ENCODE measurements around the gene ERI3. TPM values are rescaled to one million over a fixed set of nuclear protein-coding genes. Genes with fewer than 3 reads are reported as not detected.

ERI3 gene
- total RNA-seq, 3 donors from 2014 or later, result 35.8 to 49.2 (median 41.1) TPM

GRCh38 chr1:44296086-44296485 lies 59.0 kb downstream of the ERI3 start:
- H3K36me3 ChIP-seq, result no peaks in the 10 kb centered on the region
- intact Hi-C loops (cut with DNase I; ENCODE audit: low total_unique reads), result no loop called here

GRCh38 chr1:44294588-44295007 lies 60.5 kb downstream of the ERI3 start:
- Histone ChIP-seq H3K4me1 (no peaks in the 10 kb centered on the region), H3K4me3 (no peak overlapping the region), H3K27ac (no peak overlapping the region), H3K9me3 (no peaks in the 10 kb centered on the region), H3K27me3 (no peaks in the 10 kb centered on the region), H3K36me3 (no peaks in the 10 kb centered on the region)
- intact Hi-C loops (cut with DNase I; ENCODE audit: low total_unique reads), result loop anchor here (1.0 to 5.0 kb wide), 2 partner anchors 7 to 402 kb away; no protein-coding TSS in a partner anchor
- DNase-seq (ENCODE audit: low spot score in 2 of 2), result no peak
- TF ChIP-seq POLR2A (IDR thresholded peaks at IDR 0.05) (no peak), CTCF (IDR thresholded peaks at IDR 0.05) (peak in 1 of 3 donors; percentile 34)

More at GRCh38 chr1:44296086-44296485, 59.0 kb downstream of the ERI3 start:
- H3K4me3 ChIP-seq, result no peak overlapping the region
- no peaks in the 10 kb centered on the region for H3K9me3 ChIP-seq
- H3K27ac ChIP-seq, result no peak overlapping the region
- H3K27me3 ChIP-seq, result no peaks in the 10 kb centered on the region
- no peaks in the 10 kb centered on the region for H3K4me1 ChIP-seq
- TF ChIP-seq CTCF (IDR thresholded peaks at IDR 0.05) (no peak), POLR2A (IDR thresholded peaks at IDR 0.05) (no peak), POLR2AphosphoS5 (IDR thresholded peaks at IDR 0.05) (no peak)
- DNase-seq (ENCODE audit: low spot score in 2 of 2), result no peak

- Histone ChIP-seq H3K4me1 (no peaks in the 10 kb centered on the region), H3K27ac (no peak overlapping the region), H3K4me3 (no peak overlapping the region), H3K27me3 (no peaks in the 10 kb centered on the region), H3K9me3 (no peaks in the 10 kb centered on the region), H3K36me3 (no peaks in the 10 kb centered on the region)
- no peak for TF ChIP-seq CTCF (IDR thresholded peaks at IDR 0.05)
- TF ChIP-seq POLR2A (IDR thresholded peaks at IDR 0.05), result no peak
- no peak for TF ChIP-seq POLR2AphosphoS5 (IDR thresholded peaks at IDR 0.05)
- peak in 1 of 2 donors; percentile 35 for DNase-seq (ENCODE audit: low spot score in 2 of 2)
- intact Hi-C loops (cut with DNase I; ENCODE audit: low total_unique reads), result loop anchor here (5.0 kb wide), 1 partner anchor 402 kb away; no protein-coding TSS in a partner anchor
Observed at GRCh38 chr1:44293761-44294315, 61.2 kb downstream of the ERI3 start.

GRCh38 chr1:44292651-44293050 lies 62.4 kb downstream of the ERI3 start:
- H3K36me3 ChIP-seq, result no peaks in the 10 kb centered on the region
- no peak for DNase-seq (ENCODE audit: low spot score in 2 of 2)
- no peaks in the 10 kb centered on the region for H3K4me1 ChIP-seq
- TF ChIP-seq CTCF (IDR thresholded peaks at IDR 0.05) (no peak), POLR2AphosphoS5 (IDR thresholded peaks at IDR 0.05) (no peak), POLR2A (IDR thresholded peaks at IDR 0.05) (no peak)
- no peak overlapping the region for H3K4me3 ChIP-seq
- intact Hi-C loops (cut with DNase I; ENCODE audit: low total_unique reads), result loop anchor here (5.0 kb wide), 1 partner anchor 400 kb away; no protein-coding TSS in a partner anchor
- H3K27ac ChIP-seq, result no peak overlapping the region
- H3K9me3 ChIP-seq, result no peaks in the 10 kb centered on the region
- no peaks in the 10 kb centered on the region for H3K27me3 ChIP-seq

- Histone ChIP-seq H3K36me3 (no peaks in the 10 kb centered on the region), H3K9me3 (no peaks in the 10 kb centered on the region), H3K27ac (no peak overlapping the region), H3K4me3 (no peak overlapping the region), H3K27me3 (no peaks in the 10 kb centered on the region), H3K4me1 (no peaks in the 10 kb centered on the region)
- intact Hi-C loops (cut with DNase I; ENCODE audit: low total_unique reads), result loop anchor here (5.0 kb wide), 1 partner anchor 398 kb away; no protein-coding TSS in a partner anchor
- TF ChIP-seq CTCF (IDR thresholded peaks at IDR 0.05) (no peak), POLR2AphosphoS5 (IDR thresholded peaks at IDR 0.05) (no peak), POLR2A (IDR thresholded peaks at IDR 0.05) (no peak)
- DNase-seq (ENCODE audit: low spot score in 2 of 2), result no peak
Observed at GRCh38 chr1:44290250-44291094, 64.6 kb downstream of the ERI3 start.
